ENCODE results near the gene STUM.
"Not testable (repeated sequence)": the region's sequence is repeated elsewhere in the genome, so short reads cannot be mapped to it uniquely, and the experiment has no call there.

Gene STUM

GRCh38 chr1:226586116-226586515 is 37.6 kb downstream of the STUM start:
- DNase-seq: no peak

- DNase-seq: no peak
Observed at GRCh38 chr1:226586650-226587422, 38.3 kb downstream of the STUM start.

GRCh38 chr1:226588484-226588883 is 39.9 kb downstream of the STUM start:
- DNase-seq: no peak

GRCh38 chr1:226589008-226589733 is 40.6 kb downstream of the STUM start:
- no peak for DNase-seq

- no peak for DNase-seq
Observed at GRCh38 chr1:226590614-226591013, 42.0 kb downstream of the STUM start.

- no peak for DNase-seq
Observed at GRCh38 chr1:226593541-226593940, 45.0 kb downstream of the STUM start.

- no peak for DNase-seq
Observed at GRCh38 chr1:226596531-226597165, 48.1 kb downstream of the STUM start.

- no peak for DNase-seq
Observed at GRCh38 chr1:226597616-226598454, 49.3 kb downstream of the STUM start.

GRCh38 chr1:226598455-226598849 is 49.9 kb downstream of the STUM start:
- DNase-seq: no peak

- not testable (repeated sequence) for DNase-seq
Observed at GRCh38 chr1:226598955-226599354, 50.4 kb downstream of the STUM start.

GRCh38 chr1:226599636-226600238 is 51.2 kb downstream of the STUM start:
- no peak for DNase-seq

GRCh38 chr1:226600254-226600653 is 51.7 kb downstream of the STUM start:
- no peak for DNase-seq

- DNase-seq: no peak
Observed at GRCh38 chr1:226601456-226601855, 52.9 kb downstream of the STUM start.

GRCh38 chr1:226602186-226603021 is 53.8 kb downstream of the STUM start:
- no peak for DNase-seq

GRCh38 chr1:226603022-226603857 is 54.7 kb downstream of the STUM start:
- no peak for DNase-seq

- DNase-seq: no peak
Observed at GRCh38 chr1:226603858-226604559, 55.4 kb downstream of the STUM start.

GRCh38 chr1:226604560-226605317 is 56.2 kb downstream of the STUM start:
- no peak for DNase-seq

GRCh38 chr1:226605318-226605950 is 56.9 kb downstream of the STUM start:
- no peak for DNase-seq

Measured in stimulated activated CD4-positive, alpha-beta T cell treated with anti-CD3 and anti-CD28 coated beads, Interleukin-12 subunit alpha, Interleukin-12 subunit beta, amount 100 ng/mL, for 4 hours (primary cell).